Renal cortical epithelial cell (primary cell): ENCODE measurements around the gene TFCP2. TPM values are rescaled to one million over a fixed set of nuclear protein-coding genes. Genes with fewer than 3 reads are reported as not detected.

Experiments
- total RNA-seq: library from RNA; depleted of rRNA; stranded (reverse); fragments of >200 nt; gene quantifications from 2 replicates; pipeline ENCODE4 v1.2.3, GENCODE V29; 2014

Gene TFCP2
- total RNA-seq, 1 donor from 2014 or later: 31.3 TPM

Other genes with a start within 250 kb of the TFCP2 start
- not detected in 2 replicates for gene HIGD1C, start 220.6 kb downstream of the TFCP2 start, total RNA-seq
- gene SLC11A2, start 146.8 kb downstream of the TFCP2 start, total RNA-seq: 76.7 and 78.5 TPM in 2 replicates
- gene LETMD1, start 124.8 kb downstream of the TFCP2 start, total RNA-seq: 24.3 and 33.0 TPM in 2 replicates
- 22.9 and 40.8 TPM in 2 replicates for gene CSRNP2, start 89.5 kb downstream of the TFCP2 start, total RNA-seq
- 0.35 and 2.6 TPM in 2 replicates for gene POU6F1, start 44.9 kb upstream of the TFCP2 start, total RNA-seq
- gene DAZAP2, start 65.7 kb upstream of the TFCP2 start, total RNA-seq: 88.9 and 170 TPM in 2 replicates
- gene SMAGP, start 97.3 kb upstream of the TFCP2 start, total RNA-seq: 19.8 and 22.5 TPM in 2 replicates
- not detected in 2 replicates for gene BIN2, start 151.0 kb upstream of the TFCP2 start, total RNA-seq
- not detected in 2 replicates for gene CELA1, start 173.5 kb upstream of the TFCP2 start, total RNA-seq
- 41.6 and 93.3 TPM in 2 replicates for gene GALNT6, start 218.3 kb upstream of the TFCP2 start, total RNA-seq